Neural crest cell (in vitro differentiated cells): ENCODE data around the gene DNAJC9. TPM values are rescaled to one million over a fixed set of nuclear protein-coding genes. Genes with fewer than 3 reads are reported as not detected.

Experiments used
- DNase-seq: peaks from one replicate; pipeline ENCODE4 v3.0.0; 2021; ENCODE audit warnings: low read depth, mixed read lengths, low spot score
- H3K27ac Mint-ChIP-seq: one replicate; pipeline ENCODE4 v1.8.0; 2021; ENCODE audit warnings: mild to moderate bottlenecking, mixed read lengths; ENCODE audit not compliant: unreplicated experiment
- H3K27me3 Mint-ChIP-seq: 2 replicates; pipeline ENCODE4 v1.8.0; 2021; ENCODE audit warnings: low read depth, mild to moderate bottlenecking, mixed read lengths
- H3K36me3 Mint-ChIP-seq: 2 replicates; pipeline ENCODE4 v1.8.0; 2021; ENCODE audit warnings: low read depth, mild to moderate bottlenecking, mixed read lengths
- H3K4me1 Mint-ChIP-seq: 2 replicates; pipeline ENCODE4 v1.8.0; 2021; ENCODE audit warnings: mixed read lengths
- H3K4me3 Mint-ChIP-seq: one replicate; pipeline ENCODE4 v1.8.0; 2021; ENCODE audit warnings: mild to moderate bottlenecking, mixed read lengths
- H3K9me3 Mint-ChIP-seq: 2 replicates; pipeline ENCODE4 v1.8.0; 2021; ENCODE audit warnings: mixed read lengths
- long read RNA-seq: library from polyadenylated mRNA; unstranded; transcript quantifications from one replicate; pipeline ENCODE4 v2.0.0, GENCODE V29; 2020
- total RNA-seq: library from RNA; stranded (reverse); gene quantifications from 2 replicates; pipeline ENCODE4 v1.2.1, GENCODE V29; 2021
- TF ChIP-seq, protein P1 (sequence below): fragments of 200-600 bp; sonication (generic); conservative IDR thresholded peaks from 2 replicates; pipeline ENCODE4 v1.5.0; 2021; ENCODE audit warnings: antibody characterized with exemption, mild to moderate bottlenecking

Gene DNAJC9, protein sequence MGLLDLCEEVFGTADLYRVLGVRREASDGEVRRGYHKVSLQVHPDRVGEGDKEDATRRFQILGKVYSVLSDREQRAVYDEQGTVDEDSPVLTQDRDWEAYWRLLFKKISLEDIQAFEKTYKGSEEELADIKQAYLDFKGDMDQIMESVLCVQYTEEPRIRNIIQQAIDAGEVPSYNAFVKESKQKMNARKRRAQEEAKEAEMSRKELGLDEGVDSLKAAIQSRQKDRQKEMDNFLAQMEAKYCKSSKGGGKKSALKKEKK
- total RNA-seq: 73.9 and 74.8 TPM in 2 replicates
- long read RNA-seq, transcript DNAJC9-201 (5 exons, 3,032 nt): major isoform, 374 of 451 reads
- long read RNA-seq, partial matches to known transcripts: 30 of 451 reads
- long read RNA-seq, other reads (novel, unspliced or antisense): 47 of 451 reads

DNA sequence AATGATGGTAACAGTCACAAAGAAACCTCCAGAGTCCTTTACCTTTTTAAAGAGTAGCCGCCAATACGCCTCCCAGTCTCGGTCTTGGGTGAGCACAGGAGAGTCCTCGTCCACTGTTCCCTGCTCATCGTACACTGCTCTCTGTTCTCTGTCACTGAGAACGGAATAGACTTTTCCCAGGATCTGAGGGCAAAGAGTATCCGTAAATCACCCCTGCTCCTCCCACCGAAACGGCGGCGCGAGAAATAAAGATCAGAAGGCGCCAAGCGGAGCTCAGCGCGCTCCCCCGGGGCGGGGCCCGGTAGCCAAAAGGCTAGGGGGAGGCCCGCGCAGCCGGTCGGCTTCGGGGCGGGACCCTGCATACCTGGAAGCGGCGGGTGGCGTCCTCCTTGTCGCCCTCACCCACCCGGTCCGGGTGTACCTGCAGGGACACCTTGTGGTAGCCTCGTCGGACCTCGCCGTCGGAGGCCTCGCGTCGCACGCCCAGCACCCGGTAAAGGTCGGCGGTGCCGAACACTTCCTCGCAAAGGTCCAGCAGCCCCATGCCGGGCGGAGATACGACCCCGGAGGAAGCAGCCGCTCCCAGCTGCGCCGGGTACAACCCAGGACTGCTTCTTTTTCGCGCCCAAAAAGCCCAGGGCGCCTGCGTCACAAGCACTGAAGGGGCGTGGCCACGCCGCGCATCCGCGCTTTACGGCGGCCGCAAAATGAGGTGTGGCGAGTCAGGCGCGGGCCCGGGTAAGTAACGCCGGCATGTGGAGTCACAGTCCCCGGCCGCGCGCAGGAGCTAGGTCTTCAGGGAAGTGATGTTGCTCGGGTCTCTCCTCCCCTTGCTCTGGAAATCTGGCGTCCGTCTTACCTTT lies at the start of gene DNAJC9:
Gene DNAJC9, minus strand, starts transcription at position 610 of the 863 bp plus-strand sequence. Its CDS starts 66 bp downstream, at position 544.
- peaks cover 58% of the 10 kb centered on the region for H3K4me1 Mint-ChIP-seq
- TF ChIP-seq, protein P1, sequence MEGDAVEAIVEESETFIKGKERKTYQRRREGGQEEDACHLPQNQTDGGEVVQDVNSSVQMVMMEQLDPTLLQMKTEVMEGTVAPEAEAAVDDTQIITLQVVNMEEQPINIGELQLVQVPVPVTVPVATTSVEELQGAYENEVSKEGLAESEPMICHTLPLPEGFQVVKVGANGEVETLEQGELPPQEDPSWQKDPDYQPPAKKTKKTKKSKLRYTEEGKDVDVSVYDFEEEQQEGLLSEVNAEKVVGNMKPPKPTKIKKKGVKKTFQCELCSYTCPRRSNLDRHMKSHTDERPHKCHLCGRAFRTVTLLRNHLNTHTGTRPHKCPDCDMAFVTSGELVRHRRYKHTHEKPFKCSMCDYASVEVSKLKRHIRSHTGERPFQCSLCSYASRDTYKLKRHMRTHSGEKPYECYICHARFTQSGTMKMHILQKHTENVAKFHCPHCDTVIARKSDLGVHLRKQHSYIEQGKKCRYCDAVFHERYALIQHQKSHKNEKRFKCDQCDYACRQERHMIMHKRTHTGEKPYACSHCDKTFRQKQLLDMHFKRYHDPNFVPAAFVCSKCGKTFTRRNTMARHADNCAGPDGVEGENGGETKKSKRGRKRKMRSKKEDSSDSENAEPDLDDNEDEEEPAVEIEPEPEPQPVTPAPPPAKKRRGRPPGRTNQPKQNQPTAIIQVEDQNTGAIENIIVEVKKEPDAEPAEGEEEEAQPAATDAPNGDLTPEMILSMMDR: no peak
- no peaks in the 10 kb centered on the region for H3K9me3 Mint-ChIP-seq
- peak within 1 kb of the TSS; percentile 98 for H3K4me3 Mint-ChIP-seq
- peak; percentile 99 for DNase-seq
- no peaks in the 10 kb centered on the region for H3K27me3 Mint-ChIP-seq
- peaks cover 17% of the 10 kb centered on the region for H3K36me3 Mint-ChIP-seq
- H3K27ac Mint-ChIP-seq: peak within 1 kb of the TSS; percentile 99

DNA sequence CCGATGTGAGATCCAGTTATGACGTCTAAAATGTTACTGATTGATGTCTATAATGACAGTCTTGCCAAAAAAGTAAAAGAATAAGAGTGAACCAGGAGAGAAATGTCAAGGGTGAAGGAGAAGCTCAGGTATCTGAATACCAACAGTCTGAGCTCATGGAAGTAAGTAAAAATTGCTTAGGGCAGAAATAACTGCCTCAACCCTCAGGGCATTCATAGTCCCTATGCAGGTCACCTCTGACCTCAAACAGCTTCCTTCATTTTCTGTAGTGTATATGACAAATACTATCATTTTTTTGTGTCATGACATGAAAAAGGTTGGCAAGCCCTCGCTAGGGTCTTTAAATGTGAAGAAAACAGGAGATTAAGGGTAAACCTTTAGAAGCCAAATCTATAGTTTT lies 46.4 kb upstream of the DNAJC9 start:
- H3K9me3 Mint-ChIP-seq: no peaks in the 10 kb centered on the region
- H3K4me1 Mint-ChIP-seq: no peaks in the 10 kb centered on the region

DNA sequence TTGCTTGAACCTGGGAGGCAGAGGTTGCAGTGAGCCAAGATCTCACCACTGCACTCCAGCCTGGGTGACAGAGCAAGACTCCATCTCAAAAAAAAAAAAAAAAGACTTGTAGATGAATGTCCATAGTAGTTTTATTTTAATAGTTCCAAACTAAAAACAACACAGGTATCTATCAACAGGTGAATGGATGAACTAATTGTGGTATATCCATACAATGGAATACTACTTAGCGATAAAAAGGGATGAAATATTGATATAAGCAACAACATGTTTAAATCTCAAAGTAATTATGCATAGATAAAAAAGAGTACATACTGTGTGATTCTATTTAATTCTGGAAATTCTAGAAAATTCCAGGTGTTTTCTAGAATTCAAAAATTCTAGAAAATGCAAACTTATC lies 42.9 kb upstream of the DNAJC9 start:
- no peaks in the 10 kb centered on the region for H3K4me1 Mint-ChIP-seq
- no peak overlapping the region for H3K4me3 Mint-ChIP-seq
- no peak overlapping the region for H3K27ac Mint-ChIP-seq
- DNase-seq: no peak
- peaks cover 12% of the 10 kb centered on the region for H3K27me3 Mint-ChIP-seq
- TF ChIP-seq, protein P1: no peak
- no peaks in the 10 kb centered on the region for H3K9me3 Mint-ChIP-seq
- peaks cover 2% of the 10 kb centered on the region for H3K36me3 Mint-ChIP-seq

More for the DNA sequence above, 46.4 kb upstream of the DNAJC9 start:
- Mint-ChIP-seq H3K27ac (no peak overlapping the region), H3K27me3 (peaks cover 32% of the 10 kb centered on the region), H3K4me3 (no peak overlapping the region), H3K36me3 (peaks cover 2% of the 10 kb centered on the region)
- TF ChIP-seq, protein P1: no peak
- DNase-seq: no peak

DNA sequence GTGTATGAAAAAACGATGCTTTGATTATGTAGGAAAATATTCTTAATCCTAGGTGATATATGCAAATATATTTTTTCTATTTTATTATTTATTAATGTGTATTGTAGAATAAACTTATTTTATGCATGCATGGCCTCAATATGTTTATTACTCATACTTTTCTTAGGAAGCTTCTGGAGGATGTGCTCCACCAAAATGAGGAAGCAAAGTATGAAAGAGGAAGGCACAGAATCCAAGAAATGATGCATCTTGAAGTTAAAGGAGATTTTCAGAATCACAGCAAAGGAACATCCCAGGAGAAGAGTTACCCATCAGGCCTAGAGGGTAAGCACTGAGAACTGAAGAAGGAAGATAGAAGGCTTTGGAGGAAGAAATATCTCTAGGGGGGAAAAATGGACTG lies 40.4 kb upstream of the DNAJC9 start:
- no peak for DNase-seq
- TF ChIP-seq, protein P1: no peak
- H3K27ac Mint-ChIP-seq: no peak overlapping the region
- H3K27me3 Mint-ChIP-seq: no peaks in the 10 kb centered on the region
- no peaks in the 10 kb centered on the region for H3K4me1 Mint-ChIP-seq
- H3K36me3 Mint-ChIP-seq: peaks cover 2% of the 10 kb centered on the region
- no peaks in the 10 kb centered on the region for H3K9me3 Mint-ChIP-seq
- no peak overlapping the region for H3K4me3 Mint-ChIP-seq

DNA sequence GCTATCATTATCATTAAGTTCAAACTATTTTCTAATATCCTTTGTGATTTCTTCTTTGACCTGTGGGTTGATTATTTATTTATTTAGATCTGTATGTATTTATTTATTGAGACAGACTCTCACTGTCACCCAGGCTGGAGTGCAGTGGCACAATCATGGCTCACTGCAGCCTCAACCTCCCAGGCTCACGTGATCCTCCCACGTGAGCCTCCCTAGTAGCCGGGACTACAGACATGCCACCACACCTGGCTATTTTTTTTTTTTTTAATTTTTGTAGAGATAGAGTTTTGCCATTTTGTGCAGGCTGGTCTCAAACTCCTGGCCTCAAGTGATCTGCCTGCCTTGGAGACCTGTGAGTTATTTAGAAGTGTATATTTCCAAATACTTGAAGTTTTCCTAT lies 34.0 kb upstream of the DNAJC9 start:
- Mint-ChIP-seq H3K27ac (no peak overlapping the region), H3K4me1 (no peaks in the 10 kb centered on the region), H3K4me3 (no peak overlapping the region), H3K9me3 (no peaks in the 10 kb centered on the region), H3K27me3 (no peaks in the 10 kb centered on the region), H3K36me3 (no peaks in the 10 kb centered on the region)
- DNase-seq: no peak
- TF ChIP-seq, protein P1: no peak
